OCI-LY1 (cell line): ENCODE results near the gene KCNE2.

Experiments used
- EZH2 ChIP-seq: fragments of 200-600 bp; sonication (generic), shearing (Covaris generic); IDR thresholded peaks from 2 replicates; pipeline ENCODE4 v1.8.0; 2017; ENCODE audit warnings: borderline replicate concordance, mixed run types, mild to moderate bottlenecking, antibody characterized with exemption, low read length, moderate library complexity, mixed read lengths
- TF ChIP-seq, protein P1 (sequence below): fragments of 200-600 bp; sonication (generic), shearing (Covaris generic); IDR thresholded peaks from 2 replicates; pipeline ENCODE4 v1.5.1; 2017; ENCODE audit warnings: mild to moderate bottlenecking, antibody characterized with exemption, low read length, moderate library complexity, mixed read lengths

DNA sequence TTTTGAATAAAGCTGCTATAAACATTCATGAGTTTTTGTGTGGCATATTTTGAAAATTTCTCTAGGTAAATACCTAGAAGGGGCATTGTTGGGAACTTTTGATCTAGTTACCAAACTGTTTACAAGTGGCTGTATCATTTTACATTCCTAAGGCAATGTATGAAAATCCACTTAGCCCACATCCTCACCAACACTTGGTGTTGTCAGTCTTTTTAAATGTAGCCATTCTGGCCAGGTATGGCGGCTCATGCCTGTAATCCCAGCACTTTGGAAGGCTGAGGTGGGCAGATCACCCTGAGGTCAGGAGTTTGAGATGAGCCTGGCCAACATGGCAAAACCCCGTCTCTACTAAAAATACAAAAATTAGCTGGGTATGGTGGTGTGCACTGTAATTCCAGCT is 5.9 kb upstream of the KCNE2 start:
- TF ChIP-seq EZH2: no peak
- TF ChIP-seq, protein P1, sequence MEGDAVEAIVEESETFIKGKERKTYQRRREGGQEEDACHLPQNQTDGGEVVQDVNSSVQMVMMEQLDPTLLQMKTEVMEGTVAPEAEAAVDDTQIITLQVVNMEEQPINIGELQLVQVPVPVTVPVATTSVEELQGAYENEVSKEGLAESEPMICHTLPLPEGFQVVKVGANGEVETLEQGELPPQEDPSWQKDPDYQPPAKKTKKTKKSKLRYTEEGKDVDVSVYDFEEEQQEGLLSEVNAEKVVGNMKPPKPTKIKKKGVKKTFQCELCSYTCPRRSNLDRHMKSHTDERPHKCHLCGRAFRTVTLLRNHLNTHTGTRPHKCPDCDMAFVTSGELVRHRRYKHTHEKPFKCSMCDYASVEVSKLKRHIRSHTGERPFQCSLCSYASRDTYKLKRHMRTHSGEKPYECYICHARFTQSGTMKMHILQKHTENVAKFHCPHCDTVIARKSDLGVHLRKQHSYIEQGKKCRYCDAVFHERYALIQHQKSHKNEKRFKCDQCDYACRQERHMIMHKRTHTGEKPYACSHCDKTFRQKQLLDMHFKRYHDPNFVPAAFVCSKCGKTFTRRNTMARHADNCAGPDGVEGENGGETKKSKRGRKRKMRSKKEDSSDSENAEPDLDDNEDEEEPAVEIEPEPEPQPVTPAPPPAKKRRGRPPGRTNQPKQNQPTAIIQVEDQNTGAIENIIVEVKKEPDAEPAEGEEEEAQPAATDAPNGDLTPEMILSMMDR: no peak
